ENCODE results near the gene SF3B2.

The SF3B2 gene

GRCh38 chr11:66062408-66062807 is 10.2 kb downstream of the SF3B2 start:
- no peak for TF ChIP-seq CTCF (conservative IDR thresholded peaks at IDR 0.05; ENCODE audit: low read depth, low read length)
- H2AFZ ChIP-seq (ENCODE audit: low read depth), result no peak overlapping the region
- peaks cover 99% of the 10 kb centered on the region for H3K4me1 ChIP-seq (ENCODE audit: low read depth, poor library complexity, severe bottlenecking)
- peaks cover 60% of the 10 kb centered on the region for H3K36me3 ChIP-seq (ENCODE audit: insufficient read depth)
- 0 out of 2 replicates have a peak overlapping the region, but pooled peaks have one; percentile 15 for H3K4me2 ChIP-seq
- peaks cover 21% of the 10 kb centered on the region for H4K20me1 ChIP-seq (ENCODE audit: insufficient read depth)
- no peak overlapping the region for H3K9ac ChIP-seq
- peak overlapping the region; percentile 42; the same call in 1 of the 2 replicates for H3K27ac ChIP-seq
- no peak overlapping the region for H3K4me3 ChIP-seq (IDR thresholded peaks at IDR 0.05; ENCODE audit: insufficient read depth, low read depth, low read length)
- H3K27me3 ChIP-seq (ENCODE audit: insufficient read depth, low read depth), result 0 out of 2 replicates have a peak, but pooled peaks cover 5% of the 10 kb centered on the region
- H3K79me2 ChIP-seq (ENCODE audit: insufficient read depth, low read depth), result peaks cover 84% of the 10 kb centered on the region

- Histone ChIP-seq H4K20me1 (ENCODE audit: insufficient read depth) (peaks cover 28% of the 10 kb centered on the region), H3K36me3 (ENCODE audit: insufficient read depth) (peaks cover 47% of the 10 kb centered on the region), H3K4me3 (IDR thresholded peaks at IDR 0.05; ENCODE audit: insufficient read depth, low read depth, low read length) (no peak overlapping the region), H3K4me2 (peak overlapping the region; percentile 47; the same call in 1 of the 2 replicates), H2AFZ (ENCODE audit: low read depth) (no peak overlapping the region), H3K27ac (peak overlapping the region; percentile 42; the same call in 1 of the 2 replicates), H3K79me2 (ENCODE audit: insufficient read depth, low read depth) (peaks cover 75% of the 10 kb centered on the region), H3K4me1 (ENCODE audit: low read depth, poor library complexity, severe bottlenecking) (peaks cover 99% of the 10 kb centered on the region), H3K9ac (no peak overlapping the region), H3K27me3 (ENCODE audit: insufficient read depth, low read depth) (0 out of 2 replicates have a peak, but pooled peaks cover 5% of the 10 kb centered on the region)
- TF ChIP-seq CTCF (conservative IDR thresholded peaks at IDR 0.05; ENCODE audit: low read depth, low read length), result no peak
Observed at GRCh38 chr11:66063900-66064299, 11.7 kb downstream of the SF3B2 start.

GRCh38 chr11:66064571-66064970 is 12.4 kb downstream of the SF3B2 start:
- no peak overlapping the region for H3K4me3 ChIP-seq (IDR thresholded peaks at IDR 0.05; ENCODE audit: insufficient read depth, low read depth, low read length)
- H4K20me1 ChIP-seq (ENCODE audit: insufficient read depth), result peaks cover 28% of the 10 kb centered on the region
- TF ChIP-seq CTCF (conservative IDR thresholded peaks at IDR 0.05; ENCODE audit: low read depth, low read length), result no peak
- 0 out of 2 replicates have a peak, but pooled peaks cover 5% of the 10 kb centered on the region for H3K27me3 ChIP-seq (ENCODE audit: insufficient read depth, low read depth)
- H3K4me2 ChIP-seq, result peak overlapping the region; percentile 47; the same call in 1 of the 2 replicates
- H3K36me3 ChIP-seq (ENCODE audit: insufficient read depth), result peaks cover 43% of the 10 kb centered on the region
- H3K27ac ChIP-seq, result no peak overlapping the region
- H3K79me2 ChIP-seq (ENCODE audit: insufficient read depth, low read depth), result peaks cover 68% of the 10 kb centered on the region
- no peak overlapping the region for H3K9ac ChIP-seq
- H2AFZ ChIP-seq (ENCODE audit: low read depth), result no peak overlapping the region
- H3K4me1 ChIP-seq (ENCODE audit: low read depth, poor library complexity, severe bottlenecking), result peaks cover 100% of the 10 kb centered on the region

GRCh38 chr11:66066751-66067150 is 14.6 kb downstream of the SF3B2 start:
- H3K79me2 ChIP-seq (ENCODE audit: insufficient read depth, low read depth), result peaks cover 58% of the 10 kb centered on the region
- no peak overlapping the region for H3K4me3 ChIP-seq (IDR thresholded peaks at IDR 0.05; ENCODE audit: insufficient read depth, low read depth, low read length)
- H3K36me3 ChIP-seq (ENCODE audit: insufficient read depth), result peaks cover 36% of the 10 kb centered on the region
- no peak overlapping the region for H3K9ac ChIP-seq
- peak overlapping the region; percentile 81; the same call in 1 of the 2 replicates for H3K4me2 ChIP-seq
- no peak for TF ChIP-seq CTCF (conservative IDR thresholded peaks at IDR 0.05; ENCODE audit: low read depth, low read length)
- H3K4me1 ChIP-seq (ENCODE audit: low read depth, poor library complexity, severe bottlenecking), result peaks cover 87% of the 10 kb centered on the region
- H3K27me3 ChIP-seq (ENCODE audit: insufficient read depth, low read depth), result 0 out of 2 replicates have a peak, but pooled peaks cover 5% of the 10 kb centered on the region
- H4K20me1 ChIP-seq (ENCODE audit: insufficient read depth), result peaks cover 28% of the 10 kb centered on the region
- H2AFZ ChIP-seq (ENCODE audit: low read depth), result no peak overlapping the region
- peak overlapping the region; percentile 90; the same call in 1 of the 2 replicates for H3K27ac ChIP-seq
